ENCODE results near the gene SUMO2.
"Not testable (repeated sequence)": the region's sequence is repeated elsewhere in the genome, so short reads cannot be mapped to it uniquely, and the experiment has no call there.

The SUMO2 gene

GRCh38 chr17:75131278-75132017 lies 51.3 kb downstream of the SUMO2 start, which contains the start of gene NT5C:
NT5C (minus strand) TSS chr17:75131742; CDS start chr17:75131707, 35 bp downstream.
- in situ Hi-C loops (cut with HindIII; ENCODE audit: low pct_unique_long_range_greater_than_20kb, low sequenced_read_pairs) = no loop called here
- TF ChIP-seq JUND (IDR thresholded peaks at IDR 0.05; ENCODE audit: low read depth) = no peak
- peak; percentile 88 to 93 for DNase-seq (ENCODE audit: low read depth in 1 of 2, low spot score in 1 of 2)

DNA sequence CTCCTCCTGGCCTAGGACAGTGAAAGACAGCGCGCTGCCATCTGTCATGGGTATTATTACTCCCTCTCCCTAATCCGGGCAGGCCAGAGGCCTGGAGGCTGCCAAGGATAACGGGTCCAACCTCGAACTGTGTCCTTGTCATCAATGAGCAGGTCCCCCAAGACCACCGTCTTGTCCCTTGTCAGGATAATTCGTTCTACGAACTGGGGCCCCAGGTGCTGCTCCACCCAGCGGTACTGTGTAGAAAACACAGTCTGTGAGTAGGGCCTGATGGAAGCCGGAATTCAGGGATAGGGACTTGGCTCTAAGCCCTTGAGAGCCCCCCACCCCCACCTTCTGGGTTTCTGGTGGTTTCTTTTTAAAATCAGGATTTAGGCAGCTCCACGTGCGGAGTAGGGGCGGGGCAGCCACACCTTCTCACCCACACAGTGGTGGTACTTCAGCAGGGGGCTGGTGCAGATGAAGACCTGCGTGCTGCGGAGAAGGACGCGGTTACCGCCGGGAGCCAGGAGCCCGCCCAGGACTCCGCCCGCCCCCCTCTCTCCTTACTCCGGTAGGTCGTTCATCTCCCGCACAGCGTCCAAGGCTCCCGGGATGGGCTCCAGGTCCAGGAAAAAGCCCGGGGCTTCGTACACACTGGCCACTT lies 52.0 kb downstream of the SUMO2 start:
- in situ Hi-C loops (cut with HindIII; ENCODE audit: low pct_unique_long_range_greater_than_20kb, low sequenced_read_pairs) = no loop called here
- no peak for TF ChIP-seq JUND (IDR thresholded peaks at IDR 0.05; ENCODE audit: low read depth)
- DNase-seq (ENCODE audit: low read depth in 1 of 2, low spot score in 1 of 2) = peak; percentile 74 to 76

- in situ Hi-C loops (cut with HindIII; ENCODE audit: low pct_unique_long_range_greater_than_20kb, low sequenced_read_pairs) = no loop called here
- no peak for TF ChIP-seq JUND (IDR thresholded peaks at IDR 0.05; ENCODE audit: low read depth)
- no peak for DNase-seq (ENCODE audit: low read depth in 1 of 2, low spot score in 1 of 2)
These were observed 52.6 kb downstream of the SUMO2 start for GRCh38 chr17:75130059-75130631.

DNA sequence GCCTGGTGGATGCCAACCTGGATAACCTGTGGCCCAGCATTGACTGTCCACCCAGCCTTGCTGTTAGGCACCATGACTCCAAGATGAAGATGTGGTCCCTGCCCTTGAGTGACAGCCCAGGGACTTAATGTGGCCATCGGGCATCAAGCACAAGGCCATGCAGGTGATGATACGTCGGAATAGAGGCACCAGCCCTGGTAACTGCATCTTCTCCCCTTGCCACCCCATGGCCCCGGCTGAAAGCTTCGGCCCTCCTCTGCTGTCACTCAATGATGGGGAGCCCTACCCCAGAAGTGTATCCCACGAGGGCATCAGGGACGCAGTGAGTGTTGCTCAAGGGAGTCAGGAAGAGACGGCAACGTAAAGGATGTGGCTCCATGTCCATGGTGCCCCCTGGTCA lies 53.2 kb downstream of the SUMO2 start:
- DNase-seq (ENCODE audit: low read depth in 1 of 2, low spot score in 1 of 2) = no peak
- in situ Hi-C loops (cut with HindIII; ENCODE audit: low pct_unique_long_range_greater_than_20kb, low sequenced_read_pairs) = no loop called here
- no peak for TF ChIP-seq JUND (IDR thresholded peaks at IDR 0.05; ENCODE audit: low read depth)

DNA sequence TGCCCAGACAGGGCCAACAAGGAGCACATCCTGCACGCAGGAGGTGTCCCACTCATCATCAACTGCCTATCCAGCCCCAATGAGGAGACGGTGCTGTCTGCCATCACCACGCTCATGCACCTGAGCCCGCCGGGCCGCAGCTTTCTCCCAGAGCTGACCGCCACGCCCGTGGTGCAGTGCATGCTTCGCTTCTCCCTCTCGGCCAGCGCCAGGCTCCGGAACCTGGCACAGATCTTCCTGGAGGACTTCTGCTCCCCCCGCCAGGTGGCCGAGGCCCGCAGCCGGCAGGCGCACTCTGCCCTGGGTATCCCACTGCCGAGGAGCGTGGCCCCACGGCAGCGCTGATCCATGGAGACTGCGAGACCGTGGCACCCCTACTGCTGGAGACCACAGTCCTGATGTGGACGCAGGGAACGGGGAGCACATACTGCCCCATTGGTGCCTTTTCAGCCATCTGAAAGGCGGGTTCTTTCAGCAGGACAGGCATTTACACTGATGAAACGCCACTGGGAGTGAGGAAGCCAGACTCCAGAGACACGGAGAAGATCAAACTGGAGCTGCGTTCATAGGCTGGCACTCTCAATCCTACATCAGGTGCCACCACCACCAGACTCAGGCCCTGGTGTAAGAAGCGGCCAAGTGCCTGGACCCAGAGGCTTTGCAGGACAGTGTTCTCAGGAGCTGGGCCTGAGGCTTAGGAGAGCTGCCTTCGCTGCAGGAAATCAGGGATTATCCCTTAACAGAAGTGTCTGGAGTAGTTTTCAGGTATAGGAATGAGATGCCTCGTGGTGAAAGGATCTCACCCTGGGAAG lies 53.9 kb downstream of the SUMO2 start:
- no peak for TF ChIP-seq JUND (IDR thresholded peaks at IDR 0.05; ENCODE audit: low read depth)
- in situ Hi-C loops (cut with HindIII; ENCODE audit: low pct_unique_long_range_greater_than_20kb, low sequenced_read_pairs) = no loop called here
- no peak for DNase-seq (ENCODE audit: low read depth in 1 of 2, low spot score in 1 of 2)

DNA sequence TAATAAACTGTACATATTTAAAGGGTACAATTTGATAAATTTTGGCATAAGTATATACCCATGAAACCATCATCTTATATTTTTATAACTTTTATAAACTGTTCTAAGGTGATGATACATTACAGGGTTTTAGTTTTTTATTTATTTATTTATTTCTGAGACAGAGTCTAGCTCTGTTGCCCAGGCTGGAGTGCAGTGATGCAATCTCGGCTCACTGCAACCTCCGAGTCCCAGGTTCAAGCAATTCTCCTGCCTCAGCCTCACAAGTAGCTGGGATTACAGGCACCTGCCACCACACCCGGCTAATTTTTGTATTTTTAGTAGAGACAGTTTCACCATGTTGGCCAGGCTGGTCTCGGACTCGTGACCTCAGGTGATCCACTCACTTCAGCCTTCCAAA lies 54.8 kb downstream of the SUMO2 start:
- DNase-seq (ENCODE audit: low read depth in 1 of 2, low spot score in 1 of 2); in situ Hi-C loops (cut with HindIII; ENCODE audit: low pct_unique_long_range_greater_than_20kb, low sequenced_read_pairs): not testable (repeated sequence)

DNA sequence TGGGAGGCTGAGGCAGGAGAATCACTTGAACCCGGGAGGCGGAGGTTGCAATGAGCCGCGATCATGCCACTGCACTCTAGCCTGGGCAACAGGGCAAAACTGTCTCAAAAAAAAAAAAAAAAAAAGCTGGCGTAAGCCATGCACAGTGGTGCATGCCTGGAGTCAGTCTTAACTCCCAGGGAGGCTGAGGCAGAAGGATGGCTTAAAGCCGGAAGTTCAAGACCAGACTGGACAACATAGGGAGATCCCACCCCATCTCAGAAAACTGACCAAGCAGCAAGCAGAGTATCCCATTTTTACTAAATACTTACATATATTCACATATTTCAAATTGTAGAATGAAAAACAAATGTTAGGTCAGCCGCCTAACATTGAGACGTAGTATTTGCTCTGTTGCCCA lies 55.8 kb downstream of the SUMO2 start:
- no peak for DNase-seq (ENCODE audit: low read depth in 1 of 2, low spot score in 1 of 2)
- in situ Hi-C loops (cut with HindIII; ENCODE audit: low pct_unique_long_range_greater_than_20kb, low sequenced_read_pairs) = no loop called here

DNA sequence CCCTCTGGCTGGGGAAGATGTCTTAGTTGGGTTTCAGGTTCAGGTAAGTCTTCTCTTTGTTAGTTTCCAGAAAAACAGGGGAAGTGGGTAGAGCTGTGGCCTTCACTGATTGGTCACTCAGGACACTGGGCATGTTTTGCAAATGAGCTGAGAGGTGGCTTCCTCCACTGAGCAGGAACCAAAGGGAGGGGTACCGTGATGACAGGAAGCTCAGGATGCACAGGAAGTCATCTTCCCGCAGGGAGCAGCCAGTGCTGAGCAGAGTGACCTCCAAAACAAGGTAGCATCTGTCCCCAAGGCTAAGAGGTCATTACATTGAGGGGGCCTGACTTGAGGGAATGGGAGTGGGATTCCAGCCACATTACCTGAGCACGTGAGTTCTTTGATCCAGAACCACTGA lies 56.8 kb downstream of the SUMO2 start:
- in situ Hi-C loops (cut with HindIII; ENCODE audit: low pct_unique_long_range_greater_than_20kb, low sequenced_read_pairs) = no loop called here
- DNase-seq (ENCODE audit: low read depth in 1 of 2, low spot score in 1 of 2) = peak in 1 of 2 experiments; percentile 52
- no peak for TF ChIP-seq JUND (IDR thresholded peaks at IDR 0.05; ENCODE audit: low read depth)

More for the DNA sequence above, 55.8 kb downstream of the SUMO2 start:
- no peak for TF ChIP-seq JUND (IDR thresholded peaks at IDR 0.05; ENCODE audit: low read depth)

DNA sequence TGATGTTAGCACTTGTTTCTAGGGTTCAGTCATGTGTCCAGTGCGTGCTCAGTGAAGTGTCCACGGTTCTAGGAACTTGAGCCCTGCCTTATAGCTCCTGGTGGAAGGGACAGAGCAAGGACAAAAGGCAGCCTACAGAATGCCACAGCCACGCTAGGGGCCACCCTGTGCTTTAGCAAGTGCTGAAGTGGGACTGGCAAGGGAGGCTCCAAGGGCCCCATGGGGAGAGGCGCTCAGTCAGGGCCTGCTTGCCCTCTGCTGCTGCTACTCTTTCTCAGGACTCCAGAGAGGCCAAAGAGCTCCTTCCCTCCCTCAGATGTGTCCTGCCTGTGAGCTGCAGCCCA lies 58.0 kb downstream of the SUMO2 start:
- TF ChIP-seq JUND (IDR thresholded peaks at IDR 0.05; ENCODE audit: low read depth) = no peak
- in situ Hi-C loops (cut with HindIII; ENCODE audit: low pct_unique_long_range_greater_than_20kb, low sequenced_read_pairs) = no loop called here
- no peak for DNase-seq (ENCODE audit: low read depth in 1 of 2, low spot score in 1 of 2)

- TF ChIP-seq JUND (IDR thresholded peaks at IDR 0.05; ENCODE audit: low read depth) = no peak
- in situ Hi-C loops (cut with HindIII; ENCODE audit: low pct_unique_long_range_greater_than_20kb, low sequenced_read_pairs) = no loop called here
- DNase-seq (ENCODE audit: low read depth in 1 of 2, low spot score in 1 of 2) = no peak
These were observed 58.5 kb downstream of the SUMO2 start for GRCh38 chr17:75124041-75124818.

GRCh38 chr17:75118307-75118706 lies 64.5 kb downstream of the SUMO2 start:
- in situ Hi-C loops (cut with HindIII; ENCODE audit: low pct_unique_long_range_greater_than_20kb, low sequenced_read_pairs) = no loop called here
- no peak for TF ChIP-seq JUND (IDR thresholded peaks at IDR 0.05; ENCODE audit: low read depth)
- no peak for DNase-seq (ENCODE audit: low read depth in 1 of 2, low spot score in 1 of 2)

DNA sequence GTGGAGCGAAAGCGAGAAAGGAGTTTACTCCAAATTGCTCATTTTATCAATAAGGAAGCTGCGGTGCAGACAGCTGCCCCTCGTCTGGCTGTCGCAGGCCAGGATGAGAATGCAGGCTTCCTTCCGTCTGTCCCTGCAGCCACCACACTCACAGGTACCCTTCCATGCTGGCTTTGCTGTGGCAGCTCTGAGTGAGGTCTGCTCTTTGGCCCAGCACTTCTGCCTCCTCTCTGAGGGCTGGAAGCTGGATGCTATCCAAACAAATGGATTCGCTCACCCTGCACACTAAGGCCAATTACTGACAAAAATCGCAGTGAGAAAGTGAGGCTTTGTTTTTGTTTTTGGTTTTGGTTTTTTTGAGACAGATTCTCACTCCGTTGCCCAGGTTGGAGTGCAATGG lies 66.0 kb downstream of the SUMO2 start:
- no peak for TF ChIP-seq JUND (IDR thresholded peaks at IDR 0.05; ENCODE audit: low read depth)
- no peak for DNase-seq (ENCODE audit: low read depth in 1 of 2, low spot score in 1 of 2)
- in situ Hi-C loops (cut with HindIII; ENCODE audit: low pct_unique_long_range_greater_than_20kb, low sequenced_read_pairs) = no loop called here

Measured in T47D (cell line).